GM19328 (cell line): ENCODE results near the gene HRH4.

Source experiments
- ATAC-seq: cut with Tn5 transposase; IDR thresholded peaks from one replicate; pipeline ENCODE4 v1.9.1; 2021; ENCODE audit warnings: mild to moderate bottlenecking, moderate library complexity; ENCODE audit not compliant: unreplicated experiment

HRH4 gene

DNA sequence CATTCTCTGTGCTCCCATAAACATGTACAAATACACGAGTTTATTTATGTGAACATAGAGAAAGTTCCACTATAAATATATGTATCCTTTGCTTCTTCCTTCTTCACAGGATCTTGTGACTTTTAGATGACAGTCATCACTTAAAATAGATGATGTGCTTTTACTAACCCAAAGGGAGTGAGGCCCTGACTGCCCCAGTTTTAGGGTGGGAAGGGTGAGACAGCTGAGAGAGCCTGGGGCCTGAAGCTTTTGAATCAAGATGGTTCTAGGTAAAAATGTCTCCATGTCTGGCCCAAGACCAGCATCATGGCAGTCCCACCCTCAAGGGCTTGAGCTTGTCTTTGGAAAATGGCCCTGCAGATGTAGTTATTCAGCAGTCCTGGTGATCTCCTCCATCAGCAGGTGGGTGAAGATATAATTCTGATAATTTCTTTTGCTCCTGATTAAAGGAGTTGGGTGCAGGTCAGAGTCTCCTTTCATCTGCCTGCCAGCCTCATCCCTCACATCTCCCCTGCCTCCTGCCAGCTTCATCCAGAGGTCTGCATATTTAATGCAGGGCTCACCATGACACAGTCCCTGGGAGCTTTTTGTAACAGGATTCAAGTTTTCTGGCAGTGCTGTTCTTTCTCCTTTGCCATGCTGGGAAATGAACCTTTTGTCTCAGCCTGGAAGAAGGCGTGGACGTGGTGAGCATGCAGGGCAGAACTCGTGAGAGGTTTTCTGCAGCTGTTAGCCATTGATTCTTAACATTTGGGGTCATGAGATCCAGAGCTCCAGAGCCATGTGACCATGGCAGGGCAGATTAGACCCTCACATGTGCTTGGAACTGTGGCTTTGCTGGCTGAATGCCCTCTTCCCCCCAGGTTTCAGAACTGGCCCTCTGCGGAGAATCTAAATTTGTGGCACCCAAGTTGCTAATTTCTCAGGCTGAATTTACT lies 2.7 kb downstream of the HRH4 start:
- ATAC-seq, result no peak

DNA sequence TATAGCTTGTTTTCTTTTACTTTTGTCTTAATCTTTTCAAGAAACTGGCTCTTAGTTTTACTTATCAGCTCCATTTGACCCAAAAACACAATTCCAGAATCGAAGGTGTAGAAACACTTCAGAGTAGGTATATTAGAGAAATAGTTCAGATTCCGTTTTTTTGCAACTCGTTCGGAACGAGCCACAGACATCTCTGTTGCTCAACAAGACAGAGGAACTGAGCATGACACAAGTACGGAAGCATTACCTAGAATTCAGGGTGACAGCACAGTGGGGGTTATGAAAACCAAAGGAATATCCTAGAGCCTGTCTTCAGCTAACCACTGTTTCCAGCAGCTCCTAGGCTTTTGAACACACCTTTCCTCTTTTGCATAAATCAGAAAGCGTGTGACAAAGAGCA lies 5.0 kb downstream of the HRH4 start:
- ATAC-seq, result no peak

DNA sequence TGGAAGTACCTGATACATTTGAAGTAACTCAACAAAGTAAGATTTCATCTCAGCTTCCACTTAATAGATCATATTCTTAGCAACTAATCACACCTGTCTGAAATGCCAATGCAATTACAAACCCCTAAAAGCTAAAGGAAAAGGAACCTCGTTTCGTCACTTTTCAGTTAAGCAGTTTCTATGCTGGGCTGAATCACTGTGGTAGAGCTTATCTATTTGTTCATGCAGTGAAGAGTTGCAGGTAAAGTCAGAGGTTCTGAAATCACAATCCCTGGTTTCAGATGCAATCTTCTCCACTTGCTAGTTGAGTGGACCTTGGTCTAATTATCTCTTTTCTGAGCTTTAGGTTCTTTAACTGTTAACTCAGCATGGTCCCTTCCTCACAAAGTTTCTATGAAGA lies 6.3 kb downstream of the HRH4 start:
- no peak for ATAC-seq

DNA sequence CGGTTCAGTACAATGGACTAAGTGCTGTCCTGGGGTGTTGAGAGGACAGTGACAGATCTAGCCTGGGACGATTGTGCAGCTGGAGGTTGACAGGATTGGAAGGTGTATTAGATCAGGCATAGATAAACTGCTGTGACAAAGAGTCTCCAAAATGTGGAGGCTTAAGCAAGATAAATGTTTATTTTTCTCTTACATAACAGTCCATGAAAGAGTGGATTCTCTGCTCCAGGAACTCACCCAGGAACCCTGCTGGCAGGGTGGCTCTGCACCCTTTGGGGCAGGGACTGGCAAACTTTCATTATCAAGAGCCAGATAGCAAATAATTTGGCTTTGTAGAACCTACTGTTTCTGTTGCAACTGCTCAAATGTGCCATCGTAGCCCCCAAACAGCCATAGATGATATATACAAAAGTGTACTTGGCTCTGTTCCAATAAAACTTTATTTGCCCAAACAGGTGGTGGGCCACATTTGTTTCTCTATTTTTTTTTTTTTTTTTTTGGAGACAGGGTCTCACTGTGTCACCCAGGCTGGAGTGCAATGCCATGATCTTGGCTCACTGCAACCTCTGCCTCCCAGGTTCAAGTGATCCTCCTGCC lies 9.7 kb downstream of the HRH4 start:
- ATAC-seq, result no peak

DNA sequence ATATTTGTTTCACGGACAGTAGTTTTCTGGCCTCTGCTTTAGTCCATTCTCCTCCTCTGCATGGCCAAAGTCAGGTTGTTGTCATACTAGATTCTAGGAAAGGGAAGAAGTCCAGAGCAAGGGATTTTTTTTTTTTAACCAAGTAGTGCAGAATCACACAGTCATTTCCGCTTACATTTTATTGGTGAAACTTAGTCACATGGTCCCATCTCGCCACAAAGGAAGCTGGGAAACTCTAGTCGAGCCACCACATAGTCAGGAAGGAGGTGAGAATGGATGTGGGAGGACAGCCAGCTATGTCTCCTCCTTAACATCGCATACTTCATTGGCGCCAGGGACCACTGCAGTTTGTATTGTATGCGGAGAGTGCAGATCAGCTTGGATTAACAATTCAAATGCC lies 10.4 kb downstream of the HRH4 start:
- ATAC-seq, result no peak

DNA sequence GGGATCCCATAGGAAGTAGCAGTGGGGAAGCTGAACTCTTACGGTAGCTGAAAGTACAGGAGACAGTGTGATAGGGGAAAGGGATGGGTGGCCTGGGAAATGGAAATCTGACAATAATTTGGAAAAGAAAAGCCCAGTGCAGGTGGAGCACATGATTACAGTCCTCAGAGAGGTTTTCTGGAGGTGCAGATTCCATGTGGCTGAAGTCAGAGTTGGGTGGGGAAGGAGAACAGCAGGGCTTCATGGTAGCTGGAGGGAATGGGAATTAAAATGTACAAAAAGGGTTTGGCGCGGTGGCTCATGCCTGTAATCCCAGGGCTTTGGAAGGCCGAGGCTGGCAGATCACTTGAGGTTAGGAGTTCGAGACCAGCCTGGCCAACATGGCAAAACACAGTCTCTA lies 12.2 kb downstream of the HRH4 start:
- ATAC-seq, result no peak

DNA sequence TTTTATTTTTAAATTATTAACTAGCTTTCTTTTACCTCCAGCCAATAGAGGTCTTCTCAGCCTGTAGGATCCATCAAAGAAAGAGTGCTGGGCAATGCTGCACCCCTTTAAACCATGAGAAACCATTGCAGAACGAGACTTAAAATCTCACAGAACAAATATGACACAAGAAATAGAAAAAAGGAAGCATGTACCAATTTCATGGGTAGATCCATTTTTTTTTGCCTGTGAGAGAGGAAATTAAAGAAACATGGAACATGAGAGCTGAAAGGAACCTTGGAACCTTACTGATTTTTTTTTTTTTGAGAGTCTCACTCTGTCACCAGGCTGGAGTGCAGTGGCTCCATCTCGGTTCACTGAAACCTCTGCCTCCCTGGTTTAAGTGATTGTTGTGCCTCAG lies 14.0 kb downstream of the HRH4 start:
- no peak for ATAC-seq

DNA sequence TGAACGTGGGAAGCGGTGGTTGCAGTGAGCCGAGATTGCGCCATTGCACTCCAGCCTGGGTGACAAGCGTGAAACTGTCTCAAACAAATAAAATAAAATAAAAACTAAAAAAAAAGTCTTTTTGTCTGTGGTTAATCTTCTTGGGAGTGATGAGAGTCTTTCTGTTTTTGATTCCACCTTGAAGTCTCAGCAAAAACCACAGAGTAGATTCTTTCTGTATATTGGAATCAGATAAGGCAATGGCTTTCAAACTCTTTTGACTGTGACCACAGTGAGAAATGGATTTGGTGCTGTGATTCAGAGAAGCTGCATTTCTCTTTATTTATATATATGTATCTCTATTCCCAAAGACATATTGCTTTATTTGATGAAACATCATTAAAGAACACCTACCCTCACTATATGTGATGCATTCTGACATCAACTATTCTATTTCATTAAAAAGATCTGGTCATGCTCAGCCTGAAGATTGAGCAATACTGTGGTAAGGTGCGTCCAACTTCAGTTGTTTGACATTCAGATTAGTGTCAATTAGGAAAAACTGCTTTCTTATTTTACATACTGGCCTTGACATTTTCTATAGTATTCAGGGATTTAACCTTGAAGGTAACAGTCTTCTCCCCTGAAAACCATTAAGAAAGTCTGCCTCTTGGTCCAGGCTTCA lies 15.6 kb downstream of the HRH4 start:
- no peak for ATAC-seq

DNA sequence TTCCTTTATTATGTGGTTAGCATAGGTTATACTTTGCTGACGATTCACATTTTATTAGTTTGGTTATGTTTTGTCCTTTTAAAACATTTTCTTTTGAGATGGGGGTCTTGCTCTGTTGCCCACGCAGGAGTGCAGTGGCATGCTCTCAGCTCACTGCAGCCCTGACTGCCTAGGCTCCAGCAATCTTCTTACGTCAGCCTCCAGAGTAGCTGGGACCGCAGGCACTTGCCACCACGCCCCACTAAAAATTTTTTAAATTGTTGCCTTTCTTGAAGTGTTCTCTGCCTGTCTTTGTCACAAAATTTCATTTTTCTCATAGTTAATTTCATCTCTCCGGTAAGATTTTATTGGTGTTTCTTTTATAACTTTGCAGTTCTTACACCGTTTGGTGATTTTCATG lies 18.9 kb downstream of the HRH4 start:
- ATAC-seq, result no peak

DNA sequence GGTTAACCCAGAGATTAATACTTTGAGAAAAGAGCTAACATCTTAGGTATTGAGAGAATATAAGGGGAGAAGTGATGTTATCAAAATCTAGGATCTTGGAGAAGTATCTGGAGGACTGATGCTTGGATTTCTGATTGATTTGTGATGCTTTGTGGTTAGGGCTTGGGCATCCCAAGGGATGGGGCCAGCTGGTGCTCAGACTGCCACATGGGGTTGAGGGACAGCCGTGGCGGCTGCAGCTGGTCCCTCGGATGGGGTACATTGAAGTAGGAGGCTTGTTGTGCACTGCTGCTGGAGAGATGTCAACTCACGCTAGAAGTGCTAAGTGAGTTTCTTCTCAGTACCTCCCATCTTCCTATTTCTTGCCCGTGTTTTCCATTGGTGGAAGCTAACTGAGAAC lies 22.4 kb downstream of the HRH4 start:
- no peak for ATAC-seq

DNA sequence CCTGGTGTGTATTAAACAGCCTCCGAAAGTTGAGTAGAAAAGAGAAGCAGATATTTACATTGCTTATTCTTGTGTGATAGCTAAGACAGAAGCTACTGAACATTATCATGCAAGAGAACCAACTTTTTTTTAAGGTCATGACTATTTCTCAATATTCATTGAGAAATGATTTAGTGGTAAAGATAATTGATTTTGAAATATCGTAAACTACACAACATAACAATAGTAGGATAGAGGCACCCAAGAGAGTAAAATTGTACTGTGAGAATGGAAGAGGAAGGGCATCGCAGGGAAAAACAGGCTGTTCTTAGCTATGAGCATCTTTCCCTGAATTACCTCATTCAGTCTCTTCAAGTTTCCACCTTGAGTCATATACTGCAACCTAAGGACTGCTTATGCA lies 25.2 kb downstream of the HRH4 start:
- ATAC-seq, result no peak

DNA sequence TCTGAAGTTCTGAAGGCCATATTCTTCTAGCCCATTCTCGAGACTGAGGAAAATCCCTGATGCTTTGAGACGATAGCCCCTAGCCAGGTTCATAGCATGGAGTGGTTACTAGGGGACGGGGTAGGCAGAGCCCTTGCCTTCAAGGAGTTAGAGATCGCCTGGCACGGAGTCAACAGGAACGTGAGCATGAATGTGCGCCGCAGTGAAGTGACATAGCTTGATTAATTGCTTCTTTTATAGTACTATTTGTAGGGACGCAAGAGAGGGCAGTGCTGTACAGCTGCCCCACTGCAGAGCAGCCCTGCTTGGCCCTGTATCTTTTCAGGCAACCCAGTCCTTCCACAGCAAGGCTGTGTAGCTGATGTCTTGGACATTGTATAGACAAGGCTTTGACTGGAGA lies 26.2 kb downstream of the HRH4 start:
- ATAC-seq, result no peak

DNA sequence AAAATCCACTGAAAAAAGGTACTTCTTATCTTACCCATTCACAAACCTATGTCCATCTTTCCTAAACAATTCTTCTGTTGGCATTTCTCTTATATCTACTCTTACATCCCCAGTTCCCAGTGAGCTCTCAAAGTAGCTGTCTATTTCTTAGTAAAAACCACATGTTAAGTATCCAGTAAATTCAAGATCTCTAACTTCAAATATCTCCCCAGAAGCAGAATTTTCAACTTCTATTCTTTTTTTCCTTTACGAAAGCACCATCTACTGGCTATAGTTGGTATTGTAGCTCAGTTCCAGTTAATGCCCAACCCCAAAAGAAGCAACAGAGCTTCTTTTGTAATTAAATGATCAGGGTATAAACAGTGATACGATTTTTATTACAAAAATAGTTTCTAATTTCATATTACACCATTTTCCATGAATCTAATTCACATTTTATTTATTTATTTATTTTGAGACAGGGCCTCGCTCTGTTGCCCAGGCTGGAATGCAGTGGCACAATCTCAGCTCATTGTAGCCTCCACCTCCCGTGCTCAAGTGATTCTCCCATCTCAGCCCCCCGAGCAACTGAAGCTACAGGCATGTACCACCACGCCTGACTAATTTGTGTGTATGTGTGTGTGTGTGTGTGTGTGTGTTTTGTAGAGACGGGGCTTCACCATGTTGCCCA lies 28.5 kb downstream of the HRH4 start:
- ATAC-seq, result no peak

DNA sequence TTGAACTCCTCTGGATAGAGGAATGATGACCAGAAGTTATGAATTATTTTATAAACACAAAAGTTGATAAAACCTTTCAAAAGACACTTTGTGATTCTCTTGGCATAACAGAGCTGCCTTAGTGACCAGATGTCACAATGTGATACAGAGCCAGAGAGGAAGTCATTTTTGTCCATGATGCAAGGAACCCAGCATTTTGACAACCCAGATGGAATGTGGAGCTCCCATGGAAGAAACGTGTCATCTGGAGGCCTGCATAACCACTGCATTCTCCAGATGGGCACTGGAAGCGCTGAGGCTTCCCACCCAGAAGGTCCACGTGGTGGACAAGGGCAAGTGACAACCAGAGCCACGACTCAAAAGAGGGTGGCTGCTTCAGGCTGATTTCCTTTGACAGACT lies 30.1 kb downstream of the HRH4 start:
- ATAC-seq, result no peak

DNA sequence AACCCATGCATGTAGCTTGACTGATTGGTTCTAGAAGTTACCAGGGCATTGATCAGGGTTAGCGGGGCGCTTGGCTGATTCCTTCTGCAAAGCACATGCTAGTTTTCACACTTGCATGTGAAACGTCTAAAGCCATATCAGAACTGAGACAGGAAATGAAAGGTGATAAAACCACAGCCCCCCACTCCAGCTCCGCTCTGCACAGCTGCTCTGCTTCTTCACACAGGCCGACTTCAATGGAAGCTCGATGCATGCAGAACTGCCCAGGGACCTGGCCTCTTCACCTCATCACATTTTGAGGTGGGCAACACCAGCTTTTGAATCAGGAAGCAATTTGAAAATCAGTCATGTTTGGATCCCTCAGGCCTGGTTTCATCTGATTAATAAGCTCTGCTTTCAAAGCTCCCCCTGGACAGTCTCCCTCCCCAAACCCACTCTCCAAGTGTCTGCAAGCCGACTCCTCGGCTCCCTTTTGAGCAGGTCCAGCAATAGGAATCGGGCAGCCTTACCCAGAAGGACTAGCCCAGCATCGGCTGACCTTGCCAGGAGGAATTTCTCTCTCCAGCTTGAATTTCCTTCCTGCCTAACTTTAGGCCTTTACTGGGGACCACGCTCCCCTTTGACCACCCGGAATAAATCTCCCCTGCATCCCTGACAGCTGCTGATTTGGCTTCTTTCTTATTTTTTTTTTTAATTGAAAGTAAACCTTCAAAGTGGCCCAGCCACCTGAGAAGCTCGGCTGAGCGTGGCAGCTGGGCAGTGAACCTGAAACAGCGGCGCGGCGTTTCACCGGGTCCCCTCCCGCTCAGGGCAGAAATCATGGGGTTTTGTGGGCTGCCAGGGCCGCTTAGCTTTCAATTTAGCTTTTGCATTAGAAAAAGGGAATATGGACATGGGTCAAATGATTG lies 31.7 kb downstream of the HRH4 start:
- ATAC-seq, result peak; percentile 67

DNA sequence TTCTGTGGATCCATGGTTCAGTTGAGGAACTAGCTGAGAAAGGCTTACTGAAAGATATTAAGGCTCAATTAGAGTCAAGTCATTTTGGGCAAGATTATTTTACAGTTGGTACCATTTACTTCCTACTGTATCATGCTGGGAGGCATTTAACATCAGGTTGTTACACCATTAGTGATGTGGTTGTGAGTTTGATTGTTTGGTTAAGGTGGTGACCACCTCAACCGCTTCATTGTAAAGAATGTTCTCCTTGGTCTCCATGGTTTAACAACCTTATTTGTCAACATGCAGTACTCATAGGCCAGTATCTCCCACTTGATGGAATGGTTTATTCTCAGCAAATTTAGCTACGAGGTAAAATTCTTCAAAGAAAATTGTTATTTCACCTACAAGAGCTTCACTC lies 34.1 kb downstream of the HRH4 start:
- no peak for ATAC-seq

DNA sequence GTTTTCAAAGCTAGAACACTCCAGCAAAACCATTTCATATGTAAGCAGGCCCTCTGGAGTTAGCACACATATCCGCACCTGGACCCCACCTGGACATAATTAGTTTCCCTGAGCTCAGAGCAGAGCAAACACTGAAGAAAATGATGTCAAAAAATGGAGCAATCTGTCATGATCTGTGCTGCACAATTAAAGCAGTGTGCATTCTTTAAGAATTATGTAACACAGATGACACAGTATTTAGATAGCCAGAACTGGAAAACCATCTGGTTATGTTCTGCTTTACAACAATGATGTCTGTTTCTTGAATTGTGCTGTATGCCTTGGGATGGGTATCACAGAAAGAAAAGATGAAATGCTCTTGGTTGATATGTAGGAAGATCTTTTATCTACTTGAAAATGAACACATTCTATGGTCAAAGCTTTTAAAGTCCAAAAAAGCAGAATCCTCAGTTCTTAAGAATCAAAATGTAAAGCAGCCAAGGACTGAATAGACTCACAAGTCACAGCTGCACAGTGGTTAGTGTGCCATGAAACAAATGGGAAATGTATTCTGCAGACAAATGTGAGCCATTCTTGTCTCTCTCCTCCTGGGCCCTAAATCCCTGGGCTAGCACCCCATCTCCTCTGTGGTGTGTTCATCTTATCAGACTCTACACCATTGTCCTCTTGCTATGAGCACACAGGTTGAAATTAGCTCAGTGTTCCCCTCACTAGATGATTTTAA lies 36.8 kb downstream of the HRH4 start:
- ATAC-seq, result no peak

DNA sequence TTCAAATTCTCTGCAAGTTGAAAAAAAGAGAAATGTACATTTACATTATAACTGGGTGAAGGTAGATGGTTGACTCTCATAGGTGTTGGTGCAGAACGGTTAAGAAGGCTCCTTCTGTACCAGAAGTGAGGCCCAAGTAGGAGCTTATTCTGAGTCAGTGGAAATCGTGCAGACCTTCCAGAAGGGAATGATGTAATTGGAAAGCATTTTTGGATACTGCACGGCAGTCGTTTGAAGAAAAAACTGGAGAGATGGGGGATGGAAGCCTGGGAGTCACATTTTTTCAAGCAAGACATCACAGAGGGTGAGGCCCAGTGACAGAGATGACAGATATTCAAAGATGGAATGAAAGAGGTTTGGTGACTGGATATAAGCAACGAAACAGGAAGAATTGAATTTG lies 39.4 kb downstream of the HRH4 start:
- ATAC-seq, result no peak

DNA sequence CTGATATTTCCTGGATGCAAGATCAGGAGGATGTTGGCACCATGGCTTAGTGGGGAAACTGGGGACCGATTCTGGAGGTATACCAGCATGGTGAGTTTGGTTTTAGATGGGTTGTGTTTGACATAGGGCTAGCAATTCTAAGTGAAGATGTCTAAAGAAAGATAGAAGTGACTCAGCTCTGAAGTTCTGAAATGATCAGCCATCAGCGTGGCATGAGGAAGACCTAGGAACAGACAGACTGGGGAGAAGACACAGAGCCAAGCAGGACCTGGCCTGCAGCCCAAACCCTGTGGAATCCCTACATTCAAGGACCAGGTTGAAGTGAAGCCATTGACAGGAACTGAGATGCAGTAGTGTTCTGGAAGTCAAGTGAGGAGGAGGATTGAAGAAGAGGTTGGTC lies 39.8 kb downstream of the HRH4 start:
- no peak for ATAC-seq

DNA sequence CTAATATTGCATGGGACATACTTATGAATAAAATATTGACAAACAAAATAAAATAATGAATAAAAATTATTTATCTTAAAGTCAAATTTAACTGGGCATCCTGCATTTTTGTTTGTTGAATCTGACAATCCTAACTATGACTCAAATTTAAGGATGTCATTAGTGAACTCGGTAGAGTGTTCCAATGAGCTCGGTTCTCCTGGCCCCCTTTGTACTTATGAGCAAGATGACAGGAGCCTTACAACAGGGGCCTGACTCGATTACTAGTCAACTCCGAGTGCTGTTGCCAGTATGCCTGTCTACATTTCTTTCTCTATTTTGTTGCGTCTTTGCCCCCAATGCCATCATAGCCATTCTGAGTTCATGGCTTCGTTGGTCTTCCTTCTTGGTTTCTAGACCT lies 40.3 kb downstream of the HRH4 start:
- no peak for ATAC-seq
